Immature natural killer cell (primary cell): ENCODE data around the gene PBRM1. TPM values are rescaled to one million over a fixed set of nuclear protein-coding genes. Genes with fewer than 3 reads are reported as not detected.

ENCODE experiments used
- DNase-seq, 3 donors: peaks; one replicate each; pipeline ENCODE4 v3.0.0; 2022; ENCODE audit warnings: mixed read lengths in 1 of 3
- H3K27ac Mint-ChIP-seq, 6 donors: one replicate each; pipeline ENCODE4 v1.8.0; 2020; ENCODE audit warnings: mixed read lengths in 6 of 6, mild to moderate bottlenecking in 5 of 6, inconsistent platforms in 4 of 6, moderate library complexity in 3 of 6
- H3K27me3 Mint-ChIP-seq, 3 donors: one replicate each; pipeline ENCODE4 v1.8.0; 2020 to 2021; ENCODE audit warnings: low read depth in 3 of 3, mild to moderate bottlenecking in 3 of 3, mixed read lengths in 3 of 3, moderate library complexity in 3 of 3, inconsistent platforms in 1 of 3
- H3K36me3 Mint-ChIP-seq, 3 donors: one replicate each; pipeline ENCODE4 v1.8.0; 2020; ENCODE audit warnings: mixed read lengths in 3 of 3, inconsistent platforms in 2 of 3, mild to moderate bottlenecking in 2 of 3
- H3K4me1 Mint-ChIP-seq, 2 donors: one replicate each; pipeline ENCODE4 v1.8.0; 2020; ENCODE audit warnings: inconsistent platforms in 2 of 2, mild to moderate bottlenecking in 2 of 2, mixed read lengths in 2 of 2, moderate library complexity in 1 of 2
- H3K4me3 Mint-ChIP-seq, 5 donors: one replicate each; pipeline ENCODE4 v1.8.0; 2020; ENCODE audit warnings: mild to moderate bottlenecking in 5 of 5, mixed read lengths in 5 of 5, inconsistent platforms in 3 of 5, moderate library complexity in 3 of 5
- H3K9me3 Mint-ChIP-seq, 6 donors: one replicate each; pipeline ENCODE4 v1.8.0; 2020; ENCODE audit warnings: mild to moderate bottlenecking in 6 of 6, mixed read lengths in 6 of 6, inconsistent platforms in 4 of 6, moderate library complexity in 3 of 6
- polyA plus RNA-seq, 3 donors: library from polyadenylated mRNA; unstranded; fragments of 300-500 nt; fragmentation: Illumina TruSeq; gene quantifications; one replicate each; pipeline ENCODE4 v1.2.3, GENCODE V29; 2021

The PBRM1 gene
- polyA plus RNA-seq, 3 donors from 2014 or later = 52.4 to 116 (median 66.4) TPM

- Mint-ChIP-seq H3K4me1 (peaks cover 0 to 4% of the 10 kb centered on the region in 2 donors), H3K27me3 (peaks cover 0 to 3% (median 0%) of the 10 kb centered on the region in 3 donors), H3K36me3 (no peaks in the 10 kb centered on the region), H3K27ac (no peak overlapping the region), H3K4me3 (no peak overlapping the region), H3K9me3 (no peaks in the 10 kb centered on the region)
- no peak for DNase-seq
Observed at GRCh38 chr3:52498137-52499054, 187.3 kb downstream of the PBRM1 start.

GRCh38 chr3:52495777-52496602 lies 189.7 kb downstream of the PBRM1 start:
- Mint-ChIP-seq H3K36me3 (peaks cover 3 to 7% (median 5%) of the 10 kb centered on the region in 3 donors), H3K4me3 (no peak overlapping the region), H3K27ac (no peak overlapping the region), H3K4me1 (peaks cover 0 to 4% of the 10 kb centered on the region in 2 donors), H3K9me3 (no peaks in the 10 kb centered on the region), H3K27me3 (peaks cover 0 to 3% (median 0%) of the 10 kb centered on the region in 3 donors)
- DNase-seq = no peak

Other genes starting within 250 kb of the PBRM1 start
- not detected for gene SEMA3G, start 240.8 kb downstream of the PBRM1 start, polyA plus RNA-seq
- gene TNNC1, start 231.9 kb downstream of the PBRM1 start, polyA plus RNA-seq = not detected
- 10 to 100 TPM; 11.3 to 25.9 (median 12.3) TPM for gene NISCH, start 230.3 kb downstream of the PBRM1 start, polyA plus RNA-seq
- gene STAB1, start 190.6 kb downstream of the PBRM1 start, polyA plus RNA-seq = under 1 TPM in 1 of 3 donors, not detected in 2; 0.10 TPM
- under 1 TPM in 2 of 3 donors, not detected in 1; 0.26 to 0.53 TPM for gene NT5DC2, start 152.1 kb downstream of the PBRM1 start, polyA plus RNA-seq
- 10 to 100 TPM; 11.7 to 27.2 (median 13.9) TPM for gene UQCC5, start 149.3 kb downstream of the PBRM1 start, polyA plus RNA-seq
- 10 to 100 TPM; 27.4 to 43.3 (median 28.0) TPM for gene GNL3, start 119 bp upstream of the PBRM1 start, polyA plus RNA-seq
- gene GLT8D1, start 19.9 kb upstream of the PBRM1 start, polyA plus RNA-seq = 10 to 100 TPM; 72.7 to 81.9 (median 73.5) TPM
- 100 to 1,000 TPM; 261 to 411 (median 304) TPM for gene SPCS1, start 20.2 kb upstream of the PBRM1 start, polyA plus RNA-seq
- gene NEK4, start 85.0 kb upstream of the PBRM1 start, polyA plus RNA-seq = 10 to 100 TPM in 1 of 3 donors, 1 to 10 TPM in 1, under 1 TPM in 1; 0.77 to 10.1 (median 5.1) TPM
- not detected for gene ITIH1, start 91.7 kb upstream of the PBRM1 start, polyA plus RNA-seq
- not detected for gene ITIH3, start 108.9 kb upstream of the PBRM1 start, polyA plus RNA-seq
- under 1 TPM in 1 of 3 donors, not detected in 2; 0.71 TPM for gene ITIH4, start 144.8 kb upstream of the PBRM1 start, polyA plus RNA-seq
- gene MUSTN1, start 149.1 kb upstream of the PBRM1 start, polyA plus RNA-seq = not detected
- gene STIMATE, start 211.6 kb upstream of the PBRM1 start, polyA plus RNA-seq = 10 to 100 TPM in 1 of 3 donors, 1 to 10 TPM in 2; 3.3 to 11.0 (median 8.2) TPM